H1 (cell line): ENCODE results near the gene FOXE1. TPM values are rescaled to one million over a fixed set of nuclear protein-coding genes. Genes with fewer than 3 reads are reported as not detected.
A peak's percentile ranks its signal among the peaks of the same experiment; 100 is the strongest.

ENCODE experiments used
- CTCF ChIA-PET: fragments of 300-600 bp; sonication (Branson Sonifier 250); formaldehyde crosslinking; loops from one replicate; lab custom pipeline; 2021; ENCODE audit not compliant: partially characterized antibody; lab: Charles Lee
- POLR2A ChIA-PET: fragments of 300-600 bp; sonication (Branson Sonifier 250); formaldehyde crosslinking; loops from one replicate; lab custom pipeline; 2021; ENCODE audit warnings: inconsistent platforms; ENCODE audit not compliant: partially characterized antibody; lab: Charles Lee
- DNase-seq, 2 experiments: peaks; one replicate each; pipeline versions ENCODE4 v3.0.0 to v3.0.0-alpha.2; 2010 to 2022; ENCODE audit warnings: low spot score in 2 of 2, low read depth in 1 of 2, mixed read lengths in 1 of 2
- FAIRE-seq: peaks from 2 replicates; lab custom pipeline; 2011; peaks lifted over from hg19 to GRCh38; lab: Jason Lieb, UNC
- H2AFZ ChIP-seq: 2 replicates; pipeline ENCODE4 v1.8.1; 2012; ENCODE audit warnings: low read length, inconsistent platforms
- H2AK5ac ChIP-seq: 2 replicates; pipeline ENCODE4 v1.6.1; 2013; ENCODE audit warnings: low read depth, low read length
- H2BK120ac ChIP-seq: replicated peaks from 2 replicates; pipeline ENCODE3; 2013; ENCODE audit warnings: low read depth, low read length, inconsistent platforms
- H2BK12ac ChIP-seq: 2 replicates; pipeline ENCODE4 v1.6.1; 2013; ENCODE audit warnings: low read depth, low read length
- H2BK15ac ChIP-seq: 2 replicates; pipeline ENCODE4 v1.6.1; 2013; ENCODE audit warnings: low read length
- H2BK20ac ChIP-seq: 2 replicates; pipeline ENCODE4 v1.6.1; 2013; ENCODE audit warnings: low read length
- H2BK5ac ChIP-seq: 2 replicates; pipeline ENCODE4 v1.6.1; 2013; ENCODE audit warnings: low read depth, low read length
- H3K14ac ChIP-seq: 2 replicates; pipeline ENCODE4 v1.6.1; 2013; ENCODE audit warnings: inconsistent platforms; ENCODE audit not compliant: insufficient read length
- H3K18ac ChIP-seq: 2 replicates; pipeline ENCODE4 v1.6.1; 2013; ENCODE audit warnings: low read length; ENCODE audit errors: extremely low read depth
- H3K23ac ChIP-seq: 2 replicates; pipeline ENCODE4 v1.6.1; 2013; ENCODE audit warnings: inconsistent platforms; ENCODE audit not compliant: insufficient read length
- H3K23me2 ChIP-seq: 2 replicates; pipeline ENCODE4 v1.6.1; 2013; ENCODE audit warnings: low read depth, low read length
- H3K27ac ChIP-seq: 2 replicates; pipeline ENCODE4 v1.6.1; 2011; ENCODE audit warnings: low read depth, low read length, inconsistent platforms
- H3K27me3 ChIP-seq, 4 experiments: replicated peaks in 1 of 4; 1 replicate in 1 of 4; 2 replicates in 3 of 4; pipeline versions ENCODE4 v1.6.1 to v1.8.1; 2011 to 2013; ENCODE audit warnings: low read length in 3 of 4, mild to moderate bottlenecking in 3 of 4, inconsistent platforms in 2 of 4, mixed read lengths in 2 of 4, moderate library complexity in 1 of 4; ENCODE audit not compliant: control insufficient read depth in 3 of 4, insufficient read depth in 3 of 4; ENCODE audit errors: extremely low read depth in 1 of 4
- H3K36me3 ChIP-seq, 4 experiments: 2 replicates each; pipeline versions ENCODE4 v1.6.1 to v1.8.1; 2011 to 2013; ENCODE audit warnings: mild to moderate bottlenecking in 4 of 4, low read length in 3 of 4, moderate library complexity in 2 of 4, control low read depth in 1 of 4, inconsistent platforms in 1 of 4; ENCODE audit not compliant: insufficient read depth in 4 of 4, control insufficient read depth in 2 of 4
- H3K4ac ChIP-seq: replicated peaks from 2 replicates; pipeline ENCODE3; 2013; ENCODE audit warnings: low read length, low read depth, mixed read lengths, inconsistent platforms; ENCODE audit not compliant: insufficient read length
- H3K4me1 ChIP-seq, 4 experiments: replicated peaks in 1 of 4; 1 replicate in 1 of 4; 2 replicates in 3 of 4; pipeline versions ENCODE4 v1.6.1 to v1.8.1; 2011 to 2013; ENCODE audit warnings: low read length in 3 of 4, inconsistent platforms in 2 of 4, mixed read lengths in 1 of 4; ENCODE audit not compliant: insufficient read depth in 4 of 4, control insufficient read depth in 3 of 4
- H3K4me2 ChIP-seq, 2 experiments: 2 replicates each; pipeline versions ENCODE4 v1.6.1 to v1.8.1; 2011 to 2013; ENCODE audit warnings: low read depth in 2 of 2, low read length in 2 of 2, control low read depth in 1 of 2, inconsistent platforms in 1 of 2, mild to moderate bottlenecking in 1 of 2; ENCODE audit not compliant: insufficient read depth in 1 of 2
- H3K4me3 ChIP-seq, 4 experiments: fragments of 200-600, 300-600 bp in 1 of 4; sonication (generic), shearing (Covaris generic), sonication (Bioruptor Twin) in 1 of 4; 2 replicates each; pipeline versions ENCODE4 v1.5.1 to v1.8.1; 2011 to 2016; ENCODE audit warnings: low read length in 4 of 4, low read depth in 3 of 4, control low read depth in 2 of 4, inconsistent platforms in 2 of 4, mild to moderate bottlenecking in 2 of 4, mixed read lengths in 1 of 4, moderate library complexity in 1 of 4; ENCODE audit not compliant: insufficient read depth in 2 of 4; ENCODE audit errors: extremely low read depth in 1 of 4
- H3K56ac ChIP-seq: replicated peaks from 2 replicates; pipeline ENCODE3; 2013; ENCODE audit warnings: low read depth, mild to moderate bottlenecking, mixed read lengths, low read length, inconsistent platforms; ENCODE audit not compliant: insufficient read length
- H3K79me1 ChIP-seq: 2 replicates; pipeline ENCODE4 v1.6.1; 2013; ENCODE audit warnings: low read depth, low read length, control low read depth
- H3K79me2 ChIP-seq, 2 experiments: 2 replicates each; pipeline versions ENCODE4 v1.6.1 to v1.8.1; 2012 to 2013; ENCODE audit warnings: low read length in 2 of 2, mild to moderate bottlenecking in 2 of 2, inconsistent platforms in 1 of 2; ENCODE audit not compliant: insufficient read depth in 2 of 2, control insufficient read depth in 1 of 2
- H3K9ac ChIP-seq, 4 experiments: replicated peaks in 1 of 4; 1 replicate in 1 of 4; 2 replicates in 3 of 4; pipeline versions ENCODE4 v1.6.1 to v1.8.1; 2011 to 2013; ENCODE audit warnings: low read depth in 3 of 4, low read length in 3 of 4, control low read depth in 2 of 4, mild to moderate bottlenecking in 2 of 4, moderate library complexity in 2 of 4, inconsistent platforms in 1 of 4; ENCODE audit errors: extremely low read depth in 1 of 4
- H3K9me3 ChIP-seq, 2 experiments: 2 replicates each; pipeline versions ENCODE4 v1.6.1 to v1.8.1; 2012 to 2013; ENCODE audit warnings: mild to moderate bottlenecking in 2 of 2, moderate library complexity in 2 of 2, control low read depth in 1 of 2, inconsistent platforms in 1 of 2, low read depth in 1 of 2, low read length in 1 of 2, mixed read lengths in 1 of 2; ENCODE audit not compliant: insufficient read depth in 2 of 2
- H4K20me1 ChIP-seq, 2 experiments: replicated peaks in 1 of 2; 2 replicates each; pipeline versions ENCODE3 to v1.8.1; 2011 to 2013; ENCODE audit warnings: inconsistent platforms in 2 of 2, low read length in 2 of 2, mild to moderate bottlenecking in 1 of 2; ENCODE audit not compliant: insufficient read depth in 2 of 2, control insufficient read depth in 1 of 2
- H4K5ac ChIP-seq: 2 replicates; pipeline ENCODE4 v1.6.1; 2013; ENCODE audit warnings: low read length, low read depth, mixed read lengths, inconsistent platforms; ENCODE audit not compliant: insufficient read length
- H4K8ac ChIP-seq: 2 replicates; pipeline ENCODE4 v1.8.0; 2013; ENCODE audit warnings: mild to moderate bottlenecking, moderate library complexity, low read length, inconsistent platforms; ENCODE audit not compliant: insufficient read depth; ENCODE audit errors: extremely low read depth
- H4K91ac ChIP-seq: replicated peaks from 2 replicates; pipeline ENCODE3; 2013; ENCODE audit warnings: low read length, mixed read lengths, inconsistent platforms; ENCODE audit not compliant: insufficient read length
- BACH1 ChIP-seq: IDR thresholded peaks from 2 replicates; pipeline ENCODE4 v1.6.1; 2012; ENCODE audit warnings: low read length, improper control_type of control experiment
- BCL11A ChIP-seq, 2 experiments: IDR thresholded peaks; one replicate each; pipeline ENCODE4 v1.6.1; 2011; ENCODE audit warnings: low read depth in 2 of 2, low read length in 2 of 2, mild to moderate bottlenecking in 2 of 2
- CBX5 ChIP-seq: fragments of 300-800, 300-1000 bp; sonication (generic); IDR thresholded peaks from 2 replicates; pipeline ENCODE4 v1.7.1; 2016; ENCODE audit warnings: antibody characterized with exemption, low read length, low read depth
- CTBP2 ChIP-seq: IDR thresholded peaks from 2 replicates; pipeline ENCODE4 v1.7.0; 2011; ENCODE audit warnings: borderline replicate concordance, mild to moderate bottlenecking, moderate library complexity, mixed read lengths, low read length; ENCODE audit not compliant: insufficient read depth, insufficient read length
- GTF2F1 ChIP-seq: IDR thresholded peaks from 2 replicates; pipeline ENCODE4 v1.6.1; 2012; ENCODE audit warnings: low read depth, low read length, improper control_type of control experiment, borderline replicate concordance
- JUND ChIP-seq: IDR thresholded peaks from 2 replicates; pipeline ENCODE4 v1.6.1; 2011; ENCODE audit warnings: mild to moderate bottlenecking, improper control_type of control experiment, low read length
- MAFK ChIP-seq: IDR thresholded peaks from 2 replicates; pipeline ENCODE4 v1.6.1; 2012; ENCODE audit warnings: low read depth, mild to moderate bottlenecking, improper control_type of control experiment, low read length
- PHF8 ChIP-seq: fragments of 200-600 bp; sonication (generic); conservative IDR thresholded peaks from 2 replicates; pipeline ENCODE4 v1.7.1; 2012; ENCODE audit warnings: low read depth, mild to moderate bottlenecking, inconsistent platforms, low read length, moderate library complexity
- RAD21 ChIP-seq, 2 experiments: IDR thresholded peaks in 1 of 2; conservative IDR thresholded peaks in 1 of 2; 2 replicates each; pipeline ENCODE4 v1.6.1; 2011; ENCODE audit warnings: low read depth in 2 of 2, low read length in 2 of 2, improper control_type of control experiment in 1 of 2, inconsistent platforms in 1 of 2, mild to moderate bottlenecking in 1 of 2, moderate library complexity in 1 of 2
- RNF2 ChIP-seq: fragments of 200-900, 300-1000 bp; sonication (generic); IDR thresholded peaks from 2 replicates; pipeline ENCODE4 v1.7.1; 2016; ENCODE audit warnings: borderline replicate concordance, low read depth, mild to moderate bottlenecking, antibody characterized with exemption, low read length; ENCODE audit not compliant: poor library complexity, severe bottlenecking; ENCODE audit errors: missing control alignments
- RXRA ChIP-seq: IDR thresholded peaks from 2 replicates; pipeline ENCODE4 v1.6.1; 2011; ENCODE audit warnings: low read depth, mild to moderate bottlenecking, low read length, moderate library complexity; ENCODE audit not compliant: insufficient read depth
- SP4 ChIP-seq: IDR thresholded peaks from 2 replicates; pipeline ENCODE4 v1.6.1; 2012; ENCODE audit warnings: low read length, inconsistent platforms
- SUZ12 ChIP-seq: fragments of 200-600 bp; sonication (generic); IDR thresholded peaks from 2 replicates; pipeline ENCODE4 v1.6.1; 2012; ENCODE audit warnings: mild to moderate bottlenecking, inconsistent platforms, low read length, moderate library complexity, mixed read lengths
- WGBS, 2 experiments: shearing (Covaris generic) in 1 of 2; methylation state at CpG; one replicate each; pipeline versions ENCODE4 v1.1.6 to v1.1.7; 2013 to 2015; ENCODE audit warnings: low lambda C conversion rate in 2 of 2, mixed read lengths in 2 of 2, inconsistent platforms in 1 of 2, low coverage in 1 of 2, missing lambda C conversion rate in 1 of 2; ENCODE audit not compliant: insufficient replicate concordance in 2 of 2, insufficient coverage in 1 of 2, insufficient read length in 1 of 2; ENCODE audit errors: extremely low coverage in 1 of 2, missing lambda C conversion rate in 1 of 2; 5-methylcytosine and 5-hydroxymethylcytosine counted together
- polyA plus RNA-seq, 7 experiments: library from polyadenylated mRNA; depleted of rRNA in 3 of 7; stranded (reverse) in 5 of 7; unstranded in 2 of 7; fragments of >200 nt in 5 of 7; fragments of 200-250 nt in 2 of 7; gene quantifications; 1 replicate in 5 of 7; 2 replicates in 1 of 7; 4 replicates in 1 of 7; pipeline versions ENCODE4 v1.2.1 to v1.2.3, GENCODE V29; 2011 to 2013; ENCODE audit warnings: missing spikeins in 2 of 7, mixed read lengths in 2 of 7
- total RNA-seq: library from RNA; stranded (reverse); fragmentation: NEBNext Ultra II Directional; extraction: Animal tissue kit (Norgen Biotek cat#: 25700); gene quantifications from 2 replicates; pipeline ENCODE4 v1.2.1, GENCODE V29; 2021

FOXE1 gene
- total and polyA plus RNA-seq, 2 of the 8 experiments (the other 6 are each of a cell fraction or from before 2014, with no cell fraction given) = 0.03 TPM; not detected in 1

DNA sequence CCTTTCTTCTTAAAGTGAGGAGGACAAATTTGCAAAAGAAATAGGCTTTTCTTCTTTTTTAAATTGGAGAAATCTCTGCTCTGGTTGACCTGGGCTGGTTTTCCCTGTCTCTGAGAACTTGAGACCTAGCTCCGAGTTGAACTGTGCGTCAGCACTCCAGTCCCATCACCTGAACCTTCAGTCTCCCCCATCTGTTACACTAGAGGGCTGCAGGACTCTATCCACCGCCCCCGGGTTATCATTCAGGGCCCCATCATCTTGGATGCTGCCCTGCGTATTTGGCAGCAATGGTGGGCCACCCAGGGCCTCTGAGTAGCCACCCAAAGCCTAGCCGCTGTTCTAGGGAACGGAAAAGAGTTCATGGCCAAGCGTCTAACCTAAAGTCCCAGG is 2.5 kb downstream of the FOXE1 start:
- H2BK120ac ChIP-seq = no peak overlapping the region
- H3K27ac ChIP-seq = no peak overlapping the region
- H3K18ac ChIP-seq = no peak overlapping the region
- H4K5ac ChIP-seq = no peak overlapping the region
- no peak overlapping the region for H4K91ac ChIP-seq
- no peak overlapping the region for H4K8ac ChIP-seq
- no peaks in the 10 kb centered on the region for H3K79me2 ChIP-seq
- peak overlapping the region in 1 of 4 experiments; percentile 59; a peak in 1 of 8 replicates for H3K4me3 ChIP-seq
- no peak overlapping the region for H3K56ac ChIP-seq
- no peaks in the 10 kb centered on the region for H3K79me1 ChIP-seq
- H2BK20ac ChIP-seq = no peak overlapping the region
- no peak overlapping the region for H3K23ac ChIP-seq
- H3K23me2 ChIP-seq = peaks cover 14% of the 10 kb centered on the region; the same call in 1 of the 2 replicates
- no peak overlapping the region for H3K14ac ChIP-seq
- H3K36me3 ChIP-seq = peaks cover 0 to 9% (median 0%) of the 10 kb centered on the region in 4 experiments; a peak in 1 of 8 replicates
- no peak overlapping the region for H3K4ac ChIP-seq
- peak overlapping the region; percentile 59 to 72; a peak in 1 of 4 replicates for H3K4me2 ChIP-seq
- no peaks in the 10 kb centered on the region for H3K9me3 ChIP-seq
- no peak overlapping the region for H2AFZ ChIP-seq
- 12% methylated on average over 8 of the region's 8 CpGs; no CpG with 5 or more reads in 1 of the 2 experiments for WGBS, 2 experiments
- peaks cover 11 to 35% of the 10 kb centered on the region in 2 experiments for H4K20me1 ChIP-seq
- no peak overlapping the region for H2BK12ac ChIP-seq
- H2BK15ac ChIP-seq = no peak overlapping the region
- DNase-seq = no peak
- peaks cover 96 to 100% (median 99%) of the 10 kb centered on the region in 4 experiments for H3K27me3 ChIP-seq
- FAIRE-seq = no peak
- no peak overlapping the region for H3K9ac ChIP-seq
- no peak overlapping the region for H2AK5ac ChIP-seq
- peaks cover 5 to 38% (median 22%) of the 10 kb centered on the region in 4 experiments for H3K4me1 ChIP-seq
- no peak overlapping the region for H2BK5ac ChIP-seq
- ChIA-PET POLR2A (no interaction called here), CTCF (interaction anchor here (0.6 to 1.0 kb wide), 3 partner anchors 35 to 43 kb away, joined by 3 to 4 read pairs (median 3); no protein-coding TSS in a partner anchor)
- TF ChIP-seq SUZ12 (peak; percentile 56; the same call in 1 of the 2 replicates), JUND (no peak), RNF2 (peak; percentile 82), SP4 (no peak), PHF8 (no peak), BACH1 (no peak), CTBP2 (no peak), CBX5 (no peak), BCL11A (IDR thresholded peaks at IDR 0.05; ENCODE audit: low read depth in 2 of 2, low read length in 2 of 2) (no peak), GTF2F1 (no peak), RXRA (no peak), RAD21 (IDR thresholded peaks at IDR 0.05 in 1 of 2, conservative IDR thresholded peaks at IDR 0.05 in 1 of 2; ENCODE audit: low read depth in 2 of 2, low read length in 2 of 2) (peak in 1 of 2 experiments; percentile 8; a peak in 1 of 4 replicates), MAFK (no peak)
